Measurements from ENCODE around the gene KRTAP16-1.

Gene KRTAP16-1

DNA sequence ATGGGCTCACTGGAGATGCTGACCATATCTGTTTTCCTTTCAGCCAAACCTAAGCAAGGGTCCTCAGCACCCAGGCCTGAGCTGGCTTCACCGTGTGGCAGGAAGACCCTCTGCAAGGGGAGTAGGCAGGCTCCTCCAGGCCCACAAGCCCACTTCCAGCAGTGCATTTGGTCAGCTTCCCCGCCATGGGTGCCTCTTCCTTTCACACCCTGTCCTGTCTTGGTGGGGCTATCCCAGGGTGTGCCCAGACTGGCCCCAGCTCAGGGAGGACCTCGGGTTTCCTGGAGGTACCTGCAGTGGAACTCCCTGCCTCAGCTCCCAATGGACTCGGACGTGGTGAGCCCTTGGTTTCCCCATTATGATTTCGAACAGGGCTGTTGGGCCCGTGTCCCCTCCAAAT is 19.1 kb upstream of the KRTAP16-1 start:
- DNase-seq: no peak

DNA sequence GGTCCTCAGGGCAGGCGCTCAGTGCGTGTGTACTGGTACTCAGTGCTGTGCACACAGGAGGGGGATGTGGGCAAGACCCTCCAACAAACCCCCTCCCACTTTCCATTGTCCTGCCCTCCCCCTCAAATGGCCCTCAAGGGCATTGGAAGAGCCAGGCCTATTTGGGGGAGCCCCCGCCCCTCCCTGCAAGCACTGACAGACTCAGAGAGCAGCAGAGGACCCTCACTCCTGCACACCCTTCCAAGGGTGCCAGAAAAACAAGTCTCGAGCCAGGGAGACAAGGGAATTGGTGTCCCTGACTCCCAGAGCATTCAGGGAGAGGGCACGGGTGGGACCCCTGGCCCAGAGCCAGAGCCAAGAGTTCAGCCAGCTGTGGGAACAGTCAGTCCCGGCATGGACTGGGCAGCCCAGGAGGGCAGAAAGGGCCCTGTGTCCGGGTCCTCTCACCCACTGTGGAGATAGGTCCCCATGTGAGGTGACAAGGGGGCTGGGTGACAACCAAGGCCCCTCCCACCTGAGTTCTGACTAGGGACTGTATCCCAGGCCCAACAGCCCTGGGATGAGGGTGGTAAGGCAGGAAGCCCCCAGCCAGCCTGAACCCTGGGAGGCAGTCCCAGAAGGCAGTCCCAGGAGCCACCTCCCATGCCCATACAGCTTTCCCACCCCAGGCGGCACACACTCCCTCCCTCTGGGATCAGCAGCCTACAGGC is 18.5 kb upstream of the KRTAP16-1 start:
- no peak for DNase-seq

DNA sequence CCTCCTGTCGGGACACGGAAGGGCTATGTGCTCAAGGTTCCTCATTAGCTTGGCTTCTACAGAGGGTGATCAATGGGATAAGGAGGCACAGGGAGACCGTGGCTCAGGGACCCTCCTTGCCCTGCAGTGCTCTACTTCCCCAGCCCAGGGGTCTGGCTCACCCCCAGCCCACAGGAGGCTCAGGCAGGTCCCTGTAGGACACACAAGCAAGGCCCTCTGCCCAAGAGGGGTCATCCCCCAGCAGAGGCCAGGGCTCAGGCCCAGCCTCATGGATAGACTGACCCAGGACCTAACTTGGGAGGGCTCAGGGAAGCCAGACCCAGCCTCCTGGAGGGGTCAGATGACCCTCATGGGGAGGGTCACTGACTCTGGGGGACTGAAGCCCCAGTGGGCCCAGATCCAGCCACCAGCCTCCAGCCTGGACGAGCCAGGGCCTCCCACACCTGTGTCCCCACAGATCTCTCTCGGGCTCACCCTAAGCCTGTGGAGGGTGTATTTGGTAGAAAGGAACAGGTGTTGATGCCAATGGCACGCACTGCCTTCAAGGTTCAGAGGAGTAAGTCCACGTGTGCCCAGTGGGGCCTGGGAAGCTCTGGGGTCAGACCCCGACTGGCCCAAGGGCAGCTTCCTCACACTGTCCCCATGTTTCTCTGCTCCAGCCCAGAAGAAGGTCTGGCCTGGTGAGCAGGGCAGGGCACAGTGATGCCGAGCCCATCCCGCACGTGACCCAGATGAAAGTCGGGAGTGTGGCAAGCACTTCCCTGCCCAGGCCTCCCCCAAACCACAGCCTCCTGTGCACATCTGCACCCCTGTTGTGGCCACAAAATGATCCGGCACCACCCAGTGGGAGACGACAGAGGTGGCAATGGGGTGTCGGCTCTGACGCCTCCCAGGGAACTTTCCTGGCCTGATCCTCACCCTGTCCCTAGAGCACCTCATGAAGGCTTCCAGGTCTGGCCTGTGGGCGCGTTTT is 17.4 kb upstream of the KRTAP16-1 start:
- no peak for DNase-seq

DNA sequence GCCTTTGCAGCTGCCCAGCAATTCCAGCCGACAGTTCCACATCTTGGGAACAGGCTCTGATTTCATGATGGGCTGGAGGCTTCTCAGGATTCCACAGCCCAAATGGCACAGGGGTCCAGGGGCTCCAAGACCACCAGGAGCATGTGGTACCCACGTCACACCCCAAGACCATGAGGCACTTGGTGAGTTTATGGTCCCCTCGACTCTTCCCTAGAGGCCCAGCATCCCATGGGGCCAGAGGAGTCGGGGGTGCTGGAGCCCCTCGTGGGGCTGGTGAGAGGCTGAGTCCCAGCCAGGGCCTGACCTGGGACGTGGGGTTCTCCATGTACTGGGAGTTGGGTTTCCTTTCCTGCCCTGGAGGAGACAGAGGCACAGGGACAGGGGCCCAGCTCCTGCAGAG is 16.5 kb upstream of the KRTAP16-1 start:
- DNase-seq: no peak

DNA sequence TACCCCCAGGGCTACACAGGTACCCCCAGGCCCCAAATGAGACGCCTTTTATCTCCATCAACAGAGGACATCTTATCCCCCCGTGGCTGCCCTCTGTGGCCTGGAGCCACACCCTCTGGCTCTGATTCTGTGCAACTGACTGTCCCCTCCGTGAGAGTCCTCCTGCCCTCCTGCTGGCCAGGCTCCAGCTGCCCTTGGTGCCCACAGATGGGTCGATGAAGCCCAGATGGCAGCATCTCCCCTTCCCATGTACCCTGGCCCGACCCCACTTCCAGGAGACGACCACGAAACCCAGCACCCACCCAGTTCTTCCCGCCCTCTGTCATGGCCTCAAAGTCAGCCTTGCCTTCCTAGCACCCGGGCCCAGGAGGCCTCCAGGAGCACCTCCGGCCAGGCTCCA is 16.0 kb upstream of the KRTAP16-1 start:
- no peak for DNase-seq

DNA sequence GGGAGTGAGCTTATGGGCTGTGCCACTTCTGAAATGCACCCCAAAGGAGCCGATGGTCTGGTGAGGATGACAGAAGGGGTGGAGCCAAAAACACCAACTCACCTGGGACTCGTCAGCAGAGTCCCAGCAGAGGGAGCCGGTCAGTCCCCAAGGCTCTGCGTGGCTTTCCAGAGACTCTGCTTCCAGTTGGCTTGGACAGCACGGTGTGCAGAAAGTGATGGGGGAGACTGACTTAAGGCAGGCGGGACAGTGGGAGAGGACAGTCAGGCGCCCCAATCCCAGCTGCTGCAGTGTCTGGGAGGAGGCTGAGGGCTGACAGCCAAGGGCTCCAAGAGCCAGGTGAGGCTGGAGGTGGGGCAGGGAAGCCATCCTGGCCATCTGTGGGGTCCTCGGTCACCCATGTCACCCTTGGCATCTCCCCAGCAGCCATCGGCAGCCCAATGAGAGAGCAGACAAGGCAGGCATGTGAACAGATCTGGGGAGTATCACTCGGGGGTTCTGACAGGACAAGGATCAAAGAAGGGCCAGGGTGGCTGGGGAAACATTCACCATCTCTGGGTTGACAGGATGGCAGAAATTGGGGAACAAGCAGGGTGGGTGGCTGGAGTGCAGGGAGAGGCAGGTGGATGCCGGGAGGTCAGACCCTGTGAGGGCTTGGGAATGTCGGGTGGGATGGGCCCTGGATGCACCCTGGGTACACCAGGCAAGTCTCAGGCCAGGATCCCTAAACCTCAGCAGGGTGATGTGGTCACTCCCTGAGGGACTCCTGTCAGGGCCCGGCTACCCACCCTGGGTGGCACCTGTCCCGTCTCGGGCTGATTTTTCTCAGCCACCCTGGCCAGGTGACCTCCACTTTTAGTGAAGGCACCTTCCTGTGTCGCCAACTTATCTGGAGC is 15.3 kb upstream of the KRTAP16-1 start:
- peak; percentile 25 for DNase-seq

DNA sequence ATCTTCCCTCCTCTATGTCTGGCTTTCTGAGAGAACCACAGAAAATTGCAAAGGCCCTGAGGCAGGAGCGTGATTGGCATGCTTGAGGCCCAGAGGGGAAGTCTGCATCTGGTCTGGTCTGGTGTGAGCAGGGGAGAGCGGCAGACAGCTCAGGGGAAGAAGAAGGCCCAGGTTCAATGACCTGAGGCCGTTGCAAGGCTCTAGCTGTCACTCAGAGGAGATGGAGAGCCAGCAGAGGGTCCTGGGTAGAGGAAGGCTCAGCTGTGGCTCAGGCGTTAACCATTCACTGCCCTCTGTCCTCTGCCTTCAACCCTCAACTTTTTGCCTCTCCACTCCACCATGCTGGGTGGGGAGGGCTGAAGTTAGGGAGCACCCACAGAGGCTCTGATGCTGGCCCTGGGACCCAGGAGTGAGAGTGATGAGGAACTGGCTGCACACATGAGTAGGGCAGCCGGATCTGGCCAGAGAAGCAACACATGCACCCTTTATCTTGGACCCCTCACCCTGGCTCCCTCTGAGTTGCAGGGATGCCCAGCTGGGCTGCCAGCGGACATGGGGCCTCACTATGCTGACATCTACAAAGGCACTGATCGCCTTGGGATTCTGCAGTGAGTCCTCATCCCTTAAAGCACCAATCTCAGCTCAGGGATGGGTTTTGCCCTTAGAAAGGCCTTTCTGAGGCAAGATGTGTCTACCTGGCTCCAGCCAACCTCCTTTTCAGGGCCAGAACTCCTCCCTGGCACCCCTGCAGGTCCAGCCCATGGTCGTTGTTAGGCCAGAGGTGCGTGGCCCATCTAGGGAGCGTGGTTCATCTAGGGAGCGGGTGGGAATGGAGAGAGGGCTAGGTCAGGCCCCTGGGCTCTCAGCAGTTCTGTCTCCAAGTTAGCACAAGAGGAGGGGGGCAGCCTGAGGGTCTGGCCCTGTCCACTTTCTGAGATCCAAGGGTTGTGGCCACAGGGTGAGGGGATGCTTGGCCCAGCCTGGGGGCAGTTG is 14.1 kb upstream of the KRTAP16-1 start:
- DNase-seq: no peak

DNA sequence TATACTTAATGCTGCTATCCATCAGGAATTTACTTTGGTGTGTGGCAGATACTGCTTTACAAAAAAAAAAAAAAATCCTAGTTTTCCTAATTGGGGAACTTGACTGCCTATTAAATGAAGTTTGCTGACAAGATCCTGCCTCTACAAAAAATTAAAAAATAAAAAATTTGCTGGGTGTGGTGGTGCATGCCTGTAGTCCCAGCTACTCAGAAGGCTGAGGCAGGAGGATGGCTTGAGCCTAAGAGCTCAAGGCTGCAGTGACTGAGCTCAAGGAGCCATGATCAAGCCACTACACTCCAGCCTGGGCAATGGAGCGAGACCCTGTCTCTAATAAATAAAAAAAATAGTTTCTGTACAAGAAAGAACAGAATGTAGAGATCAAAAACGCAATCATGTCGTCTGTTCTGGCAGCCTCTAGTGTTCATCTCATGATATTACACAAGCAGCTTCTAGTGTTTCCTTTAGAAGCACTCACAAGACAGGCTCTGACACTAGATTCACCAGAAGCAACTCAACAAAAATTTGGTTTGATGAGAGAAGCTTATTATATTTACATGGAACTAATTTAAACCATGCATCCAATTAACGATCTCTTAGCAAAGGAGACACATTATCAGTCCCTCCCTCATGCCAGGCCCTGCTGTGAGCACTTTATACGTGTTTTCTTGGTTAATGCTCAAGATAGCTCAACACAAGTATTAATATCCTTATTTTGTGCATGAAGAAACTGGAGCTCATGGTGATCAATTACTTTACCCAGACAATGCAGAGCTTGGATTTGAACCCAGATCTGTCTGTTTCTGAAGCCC is 13.2 kb upstream of the KRTAP16-1 start:
- DNase-seq: no peak

DNA sequence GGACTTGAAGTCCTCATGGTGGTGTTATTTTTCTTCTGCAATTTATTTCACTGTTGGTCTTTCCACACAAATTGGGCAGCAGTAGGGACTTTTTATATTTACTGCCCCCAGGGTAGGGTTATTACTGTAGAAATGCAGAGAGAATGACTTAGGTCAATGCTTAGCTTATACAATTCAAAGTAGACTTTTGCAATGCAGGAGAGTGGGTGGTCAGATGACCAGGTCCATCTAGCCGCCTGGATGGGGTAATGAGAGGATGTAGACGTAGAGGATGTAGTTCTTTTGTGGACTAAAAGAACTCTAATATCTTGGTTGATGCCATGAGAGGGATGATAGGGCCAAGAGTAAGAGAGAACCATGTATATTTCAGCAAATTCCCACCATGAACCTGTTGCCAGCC is 9.1 kb upstream of the KRTAP16-1 start:
- DNase-seq: no peak

DNA sequence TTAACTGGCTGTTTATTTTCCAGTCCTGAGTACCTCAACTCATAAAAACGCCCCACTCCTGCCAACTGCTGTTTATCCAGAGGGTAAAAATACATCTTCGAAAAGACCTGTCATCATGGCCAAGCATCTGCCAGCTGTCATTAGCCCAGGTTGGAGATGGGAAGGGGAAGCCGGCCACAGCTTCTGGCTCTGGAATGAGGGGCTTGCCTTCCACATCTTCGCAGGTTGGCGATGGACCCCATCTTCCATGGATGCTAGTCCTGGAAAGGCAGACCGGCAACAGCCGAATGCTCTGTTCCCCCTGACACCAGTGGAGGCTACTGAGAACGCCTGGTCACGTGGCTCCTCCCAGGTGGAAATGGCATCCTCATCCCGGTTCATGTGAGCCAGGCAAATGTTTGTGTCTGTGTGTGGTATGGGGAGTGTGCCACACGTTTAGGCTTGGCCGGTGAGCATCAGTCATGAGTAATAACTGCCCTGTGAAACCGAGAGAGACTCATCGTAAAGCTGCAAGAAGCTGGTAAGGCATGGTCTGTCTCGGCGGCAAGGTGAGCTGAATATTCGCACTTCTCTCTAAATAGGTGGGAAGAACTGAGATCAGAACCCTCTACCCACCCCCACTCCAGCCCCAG is 6.8 kb upstream of the KRTAP16-1 start:
- DNase-seq: no peak

DNA sequence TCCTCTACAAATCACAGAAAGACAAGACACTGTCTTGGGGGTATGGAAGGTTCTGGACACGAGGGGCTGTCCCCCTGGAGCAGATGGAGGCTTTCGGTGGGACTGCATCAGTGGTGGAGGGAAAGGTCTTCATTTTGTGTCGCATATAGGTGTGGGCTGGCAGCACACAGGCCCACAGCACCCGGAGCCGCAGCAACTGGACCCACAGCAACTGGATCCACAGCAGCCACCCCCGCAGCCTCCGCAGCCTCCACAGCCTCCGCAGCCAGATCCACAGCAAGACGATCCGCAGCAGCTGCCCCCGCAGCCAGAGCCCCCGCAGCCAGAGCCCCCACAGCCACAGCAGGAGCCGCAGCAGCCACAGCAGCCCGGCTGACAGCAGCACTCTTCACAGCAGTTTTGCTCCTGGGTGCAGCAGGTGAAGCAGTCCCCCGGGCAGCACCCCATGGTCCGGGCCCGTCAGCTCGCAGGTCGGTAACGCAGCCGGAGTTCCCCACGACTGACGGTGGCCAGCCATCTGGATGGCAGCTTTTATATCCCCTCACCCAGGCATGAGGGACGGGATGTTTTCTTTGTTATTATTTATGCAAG is 6.2 kb upstream of the KRTAP16-1 start, which contains the start of gene KRTAP17-1:
Gene KRTAP17-1, minus strand, starts transcription at position 507 of the 591 bp plus-strand sequence. Its CDS starts 60 bp downstream, at position 447.
- DNase-seq: no peak

DNA sequence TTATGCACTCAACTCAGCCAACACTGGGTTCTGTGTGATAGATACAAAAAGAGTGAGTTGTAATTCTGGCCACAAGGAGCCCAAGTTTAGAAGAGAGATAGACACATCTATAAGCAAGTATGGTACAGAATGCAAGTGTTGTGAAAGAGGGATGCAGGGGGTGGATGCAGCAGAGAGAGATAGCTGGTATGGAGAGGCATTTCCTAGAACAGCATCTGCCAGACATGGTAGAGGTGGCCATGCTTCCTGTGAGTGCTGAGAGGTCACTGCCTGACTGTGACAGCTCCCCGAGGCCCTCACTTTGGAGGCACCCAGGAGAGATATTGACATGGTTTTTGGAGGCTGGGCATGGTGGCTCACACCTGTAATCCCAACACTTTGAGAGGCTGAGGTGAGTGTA is 2.0 kb upstream of the KRTAP16-1 start:
- DNase-seq: no peak

DNA sequence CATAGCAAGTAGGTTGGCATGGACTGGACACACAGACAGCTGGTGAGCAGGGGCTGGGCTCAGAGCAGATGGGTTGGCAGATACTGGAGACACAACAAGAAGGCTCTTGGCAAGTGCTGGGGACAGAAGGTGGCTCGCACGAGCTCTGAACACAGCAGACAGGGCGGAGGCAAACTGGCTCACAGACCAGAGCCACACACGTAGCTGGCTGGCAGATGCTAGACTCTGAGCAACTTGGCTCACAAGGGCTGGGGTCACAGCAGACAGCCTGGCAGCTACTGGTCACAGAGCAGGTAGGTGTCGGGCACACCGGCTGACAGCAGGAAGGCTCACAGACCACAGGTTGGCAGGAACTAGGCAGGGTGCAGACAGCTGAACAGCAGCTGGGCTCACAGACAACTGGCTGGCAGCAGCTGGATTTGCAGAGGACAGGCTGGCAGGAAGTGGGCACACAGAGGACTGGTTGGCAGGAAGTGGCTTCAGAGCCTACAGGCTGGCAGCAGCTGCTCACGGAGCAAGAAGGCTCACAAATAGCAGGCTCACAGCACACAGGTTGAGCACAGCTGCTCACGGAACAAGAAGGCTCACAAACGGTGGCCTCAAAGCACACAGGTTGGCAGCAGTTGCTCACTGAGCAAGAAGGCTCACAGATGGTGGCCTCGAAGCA is 725 bp downstream of the KRTAP16-1 start:
- DNase-seq: peak; percentile 53

DNA sequence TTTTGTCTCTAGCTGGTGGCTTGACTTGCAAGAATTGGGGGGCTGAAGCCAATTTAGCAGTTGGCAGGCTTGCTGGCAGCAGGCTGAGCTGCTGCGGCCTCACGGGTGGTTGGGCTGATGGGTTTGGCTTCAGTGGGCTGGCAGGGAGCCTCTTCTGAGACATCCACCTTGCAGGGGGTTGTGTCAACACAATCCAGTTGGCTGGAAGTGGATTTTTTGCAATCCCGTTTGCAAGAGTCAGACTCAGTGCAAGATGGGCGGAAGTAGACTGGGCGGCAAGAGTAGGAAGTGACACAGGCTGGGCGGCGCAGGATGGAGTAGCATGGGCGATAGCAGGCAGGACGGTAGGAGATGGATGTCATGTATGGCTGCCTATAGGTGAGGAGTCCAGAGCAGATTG is 1.5 kb downstream of the KRTAP16-1 start:
- DNase-seq: no peak

DNA sequence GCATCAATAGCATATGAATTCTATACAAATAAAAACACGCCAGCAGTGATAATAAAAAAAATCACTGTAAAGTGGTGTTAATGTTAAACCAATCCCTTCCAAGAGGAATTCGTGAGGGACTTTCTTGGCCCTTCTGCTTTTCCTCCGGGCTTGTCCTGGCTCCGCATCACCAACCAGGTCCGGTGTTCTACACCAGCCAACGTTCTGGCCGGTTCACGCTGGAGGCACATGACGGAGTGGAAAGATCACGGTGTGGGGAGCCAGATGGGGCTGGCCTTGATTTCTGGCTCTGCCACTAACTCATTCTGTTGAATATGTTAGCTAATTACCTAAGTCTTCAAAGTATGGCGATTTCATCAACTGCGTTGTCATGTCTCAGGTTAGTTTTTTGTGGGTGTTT is 5.0 kb downstream of the KRTAP16-1 start:
- no peak for DNase-seq

DNA sequence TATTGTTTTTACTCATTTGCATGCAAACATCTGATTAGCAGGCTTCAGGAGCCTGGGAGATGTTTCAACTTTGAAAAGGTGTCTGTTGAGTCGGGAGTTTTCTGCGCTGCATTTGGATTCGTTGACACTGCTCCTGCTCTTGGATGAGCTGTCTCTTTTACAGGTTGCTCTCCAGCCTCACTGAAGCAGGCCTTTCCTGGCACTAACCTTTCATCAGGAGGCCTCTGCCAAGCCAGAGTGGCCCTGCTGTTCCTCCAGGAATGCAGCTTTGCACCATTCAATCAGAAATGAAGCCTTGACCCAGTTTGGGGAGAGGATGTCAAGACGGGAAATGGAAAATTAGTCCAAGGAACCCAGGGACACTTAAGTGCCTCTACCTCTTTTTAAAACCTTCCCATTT is 6.1 kb downstream of the KRTAP16-1 start:
- no peak for DNase-seq

DNA sequence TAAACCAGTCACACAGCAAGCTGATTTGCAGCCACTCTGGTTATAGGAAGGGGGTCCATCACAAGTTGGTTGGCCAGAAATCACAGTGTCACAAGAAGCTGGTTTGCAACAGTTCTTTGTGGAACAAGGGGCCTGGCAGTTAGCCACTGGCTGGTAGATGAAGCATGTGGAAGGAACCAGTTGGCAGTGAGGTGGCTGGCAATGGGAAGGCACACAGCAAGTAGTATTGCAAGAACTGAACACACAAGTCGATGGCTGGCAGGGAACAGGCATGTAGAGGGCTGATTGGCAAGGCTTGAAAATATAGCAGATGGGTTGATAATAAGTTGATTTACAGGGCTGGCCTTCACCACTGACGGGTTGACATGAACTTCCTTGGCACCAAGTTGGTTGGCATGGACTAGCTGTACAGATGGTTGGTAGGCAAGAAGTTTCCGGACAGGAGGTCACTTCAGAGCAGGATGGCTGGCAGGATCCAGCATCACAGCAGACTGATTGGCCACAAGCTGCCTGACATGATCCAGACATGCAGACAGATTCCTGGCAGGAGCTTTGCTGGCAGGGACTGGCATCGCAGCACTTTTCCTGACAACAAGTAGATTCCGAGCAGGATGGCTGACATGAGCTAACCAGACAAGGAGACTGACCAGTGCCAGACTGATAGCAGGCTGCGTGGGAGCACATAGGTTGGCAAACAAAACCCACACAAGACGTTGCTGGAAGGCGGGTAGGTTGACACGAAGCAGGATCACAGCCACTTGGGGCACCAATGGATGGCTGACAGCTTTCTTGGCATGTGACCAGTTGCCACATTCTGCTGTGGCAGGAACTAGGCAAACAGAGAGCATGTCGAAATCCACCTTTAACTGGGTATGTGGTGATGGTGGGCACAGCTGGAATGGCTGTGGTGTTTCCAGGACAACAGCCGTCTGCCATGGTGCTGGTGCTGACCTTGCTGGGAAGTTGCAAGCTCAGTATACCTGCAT is 6.9 kb downstream of the KRTAP16-1 start, which contains the start of gene KRTAP29-1:
Gene KRTAP29-1, minus strand, starts transcription at position 936 of the 986 bp plus-strand sequence. Its CDS starts 0 bp downstream, at position 936.
- no peak for DNase-seq

Data from activated CD4-positive, alpha-beta T cell treated with anti-CD3 and anti-CD28 coated beads for 48 hours (primary cell).